ENCODE results near the gene OR52N5.

DNA sequence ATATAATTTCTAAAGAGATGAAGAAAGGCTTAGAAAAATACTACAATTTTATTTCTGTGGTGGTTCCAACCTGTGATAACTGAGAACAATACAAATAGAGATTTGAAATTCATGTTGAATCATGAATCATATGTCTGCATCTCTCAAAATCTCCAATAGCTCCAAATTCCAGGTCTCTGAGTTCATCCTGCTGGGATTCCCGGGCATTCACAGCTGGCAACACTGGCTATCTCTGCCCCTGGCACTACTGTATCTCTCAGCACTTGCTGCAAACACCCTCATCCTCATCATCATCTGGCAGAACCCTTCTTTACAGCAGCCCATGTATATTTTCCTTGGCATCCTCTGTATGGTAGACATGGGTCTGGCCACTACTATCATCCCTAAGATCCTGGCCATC lies 46.8 kb downstream of the OR52N5 start, which contains the start of gene OR56B1:
- TF ChIP-seq CTCF (IDR thresholded peaks at IDR 0.05; ENCODE audit: poor library complexity): no peak
- no peak for TF ChIP-seq EZH2phosphoT487 (IDR thresholded peaks at IDR 0.05; ENCODE audit: low read depth, severe bottlenecking, unreplicated experiment)
- no peak for TF ChIP-seq EZH2 (IDR thresholded peaks at IDR 0.05; ENCODE audit: borderline replicate concordance)
